ENCODE data around the gene OSBPL5.

DNA sequence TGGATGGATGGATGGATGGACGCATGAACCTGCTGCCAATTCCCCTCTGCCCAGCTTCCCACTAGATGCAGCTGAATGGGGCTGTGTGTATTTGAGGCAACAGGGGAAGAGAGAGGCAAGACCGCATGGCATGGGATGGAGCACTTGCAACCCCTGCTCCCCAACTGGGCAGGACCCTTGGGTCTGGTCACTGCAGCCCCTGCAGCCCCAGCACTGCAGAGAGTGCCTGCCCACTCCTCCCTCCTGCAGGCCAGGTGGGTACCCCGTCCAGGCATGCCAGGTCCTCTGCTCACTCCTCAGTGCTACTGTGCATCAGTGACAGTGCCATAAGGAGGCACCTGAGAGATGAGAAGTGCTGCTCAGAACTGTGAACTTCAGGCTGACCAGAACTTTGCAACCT, 40.3 kb downstream of the OSBPL5 start:
- TF ChIP-seq, protein P1, sequence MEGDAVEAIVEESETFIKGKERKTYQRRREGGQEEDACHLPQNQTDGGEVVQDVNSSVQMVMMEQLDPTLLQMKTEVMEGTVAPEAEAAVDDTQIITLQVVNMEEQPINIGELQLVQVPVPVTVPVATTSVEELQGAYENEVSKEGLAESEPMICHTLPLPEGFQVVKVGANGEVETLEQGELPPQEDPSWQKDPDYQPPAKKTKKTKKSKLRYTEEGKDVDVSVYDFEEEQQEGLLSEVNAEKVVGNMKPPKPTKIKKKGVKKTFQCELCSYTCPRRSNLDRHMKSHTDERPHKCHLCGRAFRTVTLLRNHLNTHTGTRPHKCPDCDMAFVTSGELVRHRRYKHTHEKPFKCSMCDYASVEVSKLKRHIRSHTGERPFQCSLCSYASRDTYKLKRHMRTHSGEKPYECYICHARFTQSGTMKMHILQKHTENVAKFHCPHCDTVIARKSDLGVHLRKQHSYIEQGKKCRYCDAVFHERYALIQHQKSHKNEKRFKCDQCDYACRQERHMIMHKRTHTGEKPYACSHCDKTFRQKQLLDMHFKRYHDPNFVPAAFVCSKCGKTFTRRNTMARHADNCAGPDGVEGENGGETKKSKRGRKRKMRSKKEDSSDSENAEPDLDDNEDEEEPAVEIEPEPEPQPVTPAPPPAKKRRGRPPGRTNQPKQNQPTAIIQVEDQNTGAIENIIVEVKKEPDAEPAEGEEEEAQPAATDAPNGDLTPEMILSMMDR (IDR thresholded peaks at IDR 0.05 in 4 of 5, conservative IDR thresholded peaks at IDR 0.05 in 1 of 5), result no peak
- TF ChIP-seq POLR2A (IDR thresholded peaks at IDR 0.05), result no peak

Data from gastrocnemius medialis (tissue), 4 donors.